GM12878 (cell line): Measurements from ENCODE around the gene SLC2A4. TPM values are rescaled to one million over a fixed set of nuclear protein-coding genes. Genes with fewer than 3 reads are reported as not detected.
A peak's percentile ranks its signal among the peaks of the same experiment; 100 is the strongest.

Experiments
- BHLHE40 ChIP-seq, 2 experiments: fragments of 450-650 bp in 1 of 2; IDR thresholded peaks; 2 replicates each; pipeline ENCODE4 v1.6.1; 2011 to 2017; ENCODE audit warnings: low read depth in 2 of 2, borderline replicate concordance in 1 of 2, improper control_type of control experiment in 1 of 2, low read length in 1 of 2, mild to moderate bottlenecking in 1 of 2
- FOS ChIP-seq: IDR thresholded peaks from 3 replicates; pipeline ENCODE4 v1.6.1; 2011; ENCODE audit warnings: borderline replicate concordance; ENCODE audit not compliant: insufficient read length; ENCODE audit errors: extremely low read depth
- HDAC6 ChIP-seq: fragments of 200-600 bp; sonication (generic); IDR thresholded peaks from one replicate; pipeline ENCODE4 v1.8.0; 2017; ENCODE audit warnings: antibody characterized with exemption; ENCODE audit not compliant: unreplicated experiment
- IKZF1 ChIP-seq: fragments of 450-650 bp; conservative IDR thresholded peaks from 2 replicates; pipeline ENCODE4 v1.6.1; 2017; ENCODE audit warnings: antibody characterized with exemption, mild to moderate bottlenecking
- IKZF2 ChIP-seq, 2 experiments: fragments of 450-650 bp; IDR thresholded peaks; 2 replicates each; pipeline ENCODE4 v1.6.1; 2017; ENCODE audit warnings: mild to moderate bottlenecking in 2 of 2, moderate library complexity in 2 of 2
- IRF4 ChIP-seq: IDR thresholded peaks from 2 replicates; pipeline ENCODE4 v1.6.1; 2011; ENCODE audit warnings: low read depth, low read length
- NR2F1 ChIP-seq: fragments of 450-650 bp; conservative IDR thresholded peaks from 2 replicates; pipeline ENCODE4 v1.6.1; 2017; ENCODE audit warnings: mild to moderate bottlenecking
- RELA ChIP-seq: fragments of 450-650 bp; IDR thresholded peaks from 2 replicates; pipeline ENCODE4 v1.8.0; 2014; ENCODE audit warnings: borderline replicate concordance; ENCODE audit not compliant: partially characterized antibody
- SMC3 ChIP-seq: IDR thresholded peaks from 2 replicates; pipeline ENCODE4 v1.6.1; 2011; ENCODE audit warnings: low read length, improper control_type of control experiment, borderline replicate concordance
- polyA plus RNA-seq, 11 experiments: library from polyadenylated mRNA; depleted of rRNA in 4 of 11; unstranded in 6 of 11; stranded (reverse) in 5 of 11; fragments of >200 nt; fragmentation: Nextera tagmentation in 4 of 11; fragmentation: Illumina TruSeq in 1 of 11; extraction: Ambion mirVana in 4 of 11; extraction: Trizol in 1 of 11; gene quantifications; 1 replicate in 1 of 11; 2 replicates in 10 of 11; pipeline versions ENCODE4 v1.2.1 to v1.2.3, GENCODE V29; 2011 to 2016; ENCODE audit warnings: inconsistent platforms in 2 of 11, missing spikeins in 2 of 11, low read depth in 1 of 11
- total RNA-seq, 4 experiments: library from RNA; depleted of rRNA in 3 of 4; stranded (reverse); fragments of >200 nt in 3 of 4; fragmentation: Illumina TruSeq in 1 of 4; extraction: Trizol in 1 of 4; gene quantifications; 2 replicates each; pipeline versions ENCODE4 v1.2.1 to v1.2.3, GENCODE V29; 2013 to 2021
- TF ChIP-seq, protein P1 (sequence below), 3 experiments: IDR thresholded peaks in 2 of 3; conservative IDR thresholded peaks in 1 of 3; 2 replicates each; pipeline ENCODE4 v1.5.1; 2011; ENCODE audit warnings: low read depth in 3 of 3, low read length in 3 of 3, mild to moderate bottlenecking in 3 of 3, control low read depth in 2 of 3, moderate library complexity in 2 of 3, inconsistent platforms in 1 of 3, mixed read lengths in 1 of 3; ENCODE audit not compliant: control insufficient read depth in 2 of 3, insufficient read depth in 1 of 3; ENCODE audit errors: extremely low read depth in 1 of 3
- TF ChIP-seq, protein P2 (sequence below): IDR thresholded peaks from 2 replicates; pipeline ENCODE4 v1.6.1; 2012; ENCODE audit warnings: low read depth, low read length, improper control_type of control experiment
- TF ChIP-seq, protein P3 (sequence below): fragments of 450-650 bp; IDR thresholded peaks from 2 replicates; pipeline ENCODE4 v1.6.1; 2016; ENCODE audit warnings: mild to moderate bottlenecking

The SLC2A4 gene
- total and polyA plus RNA-seq, 10 of the 15 experiments (the other 5 are each of a cell fraction or from before 2014, with no cell fraction given), result 0.03 to 0.23 (median 0.04) TPM; not detected in 4

DNA sequence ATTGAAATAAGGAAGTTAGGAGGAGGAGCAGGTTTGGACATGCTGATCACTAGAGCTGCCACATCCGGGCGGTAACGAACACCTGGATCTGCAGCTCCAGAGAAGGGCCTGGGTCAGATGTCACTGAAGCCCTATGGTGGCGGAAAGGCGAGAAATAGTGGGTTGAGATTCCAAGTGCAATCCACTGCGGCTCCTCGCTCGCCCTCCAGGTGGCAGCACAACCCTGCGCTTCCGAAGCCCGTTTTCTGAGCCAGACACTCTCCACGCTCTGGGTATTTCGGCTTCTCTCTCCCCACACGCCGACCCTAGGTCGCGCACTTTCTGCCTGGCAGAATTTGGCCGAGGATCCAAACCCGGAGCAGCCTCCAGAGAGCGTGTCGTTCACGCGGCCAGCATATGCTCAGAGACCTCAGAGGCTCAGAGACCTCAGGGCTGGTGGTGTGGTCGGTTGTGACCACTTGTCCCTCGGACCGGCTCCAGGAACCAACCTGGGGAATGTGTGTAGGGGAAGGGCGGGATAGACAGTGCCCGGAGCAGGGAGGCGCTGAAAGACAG lies 922 bp upstream of the SLC2A4 start (continued):
- TF ChIP-seq, protein P1, sequence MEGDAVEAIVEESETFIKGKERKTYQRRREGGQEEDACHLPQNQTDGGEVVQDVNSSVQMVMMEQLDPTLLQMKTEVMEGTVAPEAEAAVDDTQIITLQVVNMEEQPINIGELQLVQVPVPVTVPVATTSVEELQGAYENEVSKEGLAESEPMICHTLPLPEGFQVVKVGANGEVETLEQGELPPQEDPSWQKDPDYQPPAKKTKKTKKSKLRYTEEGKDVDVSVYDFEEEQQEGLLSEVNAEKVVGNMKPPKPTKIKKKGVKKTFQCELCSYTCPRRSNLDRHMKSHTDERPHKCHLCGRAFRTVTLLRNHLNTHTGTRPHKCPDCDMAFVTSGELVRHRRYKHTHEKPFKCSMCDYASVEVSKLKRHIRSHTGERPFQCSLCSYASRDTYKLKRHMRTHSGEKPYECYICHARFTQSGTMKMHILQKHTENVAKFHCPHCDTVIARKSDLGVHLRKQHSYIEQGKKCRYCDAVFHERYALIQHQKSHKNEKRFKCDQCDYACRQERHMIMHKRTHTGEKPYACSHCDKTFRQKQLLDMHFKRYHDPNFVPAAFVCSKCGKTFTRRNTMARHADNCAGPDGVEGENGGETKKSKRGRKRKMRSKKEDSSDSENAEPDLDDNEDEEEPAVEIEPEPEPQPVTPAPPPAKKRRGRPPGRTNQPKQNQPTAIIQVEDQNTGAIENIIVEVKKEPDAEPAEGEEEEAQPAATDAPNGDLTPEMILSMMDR (IDR thresholded peaks at IDR 0.05 in 2 of 3, conservative IDR thresholded peaks at IDR 0.05 in 1 of 3; ENCODE audit: control insufficient read depth in 2 of 3, extremely low read depth in 1 of 3, insufficient read depth in 1 of 3, low read depth in 3 of 3, low read length in 3 of 3), result peak; percentile 96 to 98 (median 98); a peak in 5 of 6 replicates
- TF ChIP-seq BHLHE40 (IDR thresholded peaks at IDR 0.05; ENCODE audit: borderline replicate concordance in 1 of 2, low read depth in 2 of 2, low read length in 1 of 2) (peak in 1 of 2 experiments; percentile 33; a peak in 2 of 4 replicates), IKZF2 (IDR thresholded peaks at IDR 0.05) (peak in 1 of 2 experiments; percentile 45; a peak in 2 of 4 replicates), IRF4 (peak; percentile 57; the same call in 1 of the 2 replicates), RELA (peak; percentile 33), IKZF1 (peak; percentile 54), NR2F1 (peak; percentile 68), SMC3 (peak; percentile 94), FOS (no peak), HDAC6 (peak; percentile 18)
- TF ChIP-seq, protein P2, sequence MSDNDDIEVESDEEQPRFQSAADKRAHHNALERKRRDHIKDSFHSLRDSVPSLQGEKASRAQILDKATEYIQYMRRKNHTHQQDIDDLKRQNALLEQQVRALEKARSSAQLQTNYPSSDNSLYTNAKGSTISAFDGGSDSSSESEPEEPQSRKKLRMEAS, result 0 out of 2 replicates have a peak, but pooled peaks have one; percentile 53
- TF ChIP-seq, protein P3, sequence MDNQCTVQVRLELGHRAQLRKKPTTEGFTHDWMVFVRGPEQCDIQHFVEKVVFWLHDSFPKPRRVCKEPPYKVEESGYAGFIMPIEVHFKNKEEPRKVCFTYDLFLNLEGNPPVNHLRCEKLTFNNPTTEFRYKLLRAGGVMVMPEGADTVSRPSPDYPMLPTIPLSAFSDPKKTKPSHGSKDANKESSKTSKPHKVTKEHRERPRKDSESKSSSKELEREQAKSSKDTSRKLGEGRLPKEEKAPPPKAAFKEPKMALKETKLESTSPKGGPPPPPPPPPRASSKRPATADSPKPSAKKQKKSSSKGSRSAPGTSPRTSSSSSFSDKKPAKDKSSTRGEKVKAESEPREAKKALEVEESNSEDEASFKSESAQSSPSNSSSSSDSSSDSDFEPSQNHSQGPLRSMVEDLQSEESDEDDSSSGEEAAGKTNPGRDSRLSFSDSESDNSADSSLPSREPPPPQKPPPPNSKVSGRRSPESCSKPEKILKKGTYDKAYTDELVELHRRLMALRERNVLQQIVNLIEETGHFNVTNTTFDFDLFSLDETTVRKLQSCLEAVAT, result peak; percentile 60
